Epithelial cell of prostate (primary cell): ENCODE data around the gene TGFBI.

Experiments
- DNase-seq: peaks from one replicate; pipeline ENCODE4 v3.0.0-alpha.2; 2011; ENCODE audit warnings: low read depth, low spot score
- H3K27ac ChIP-seq: fragments of 450-650 bp; 2 replicates; pipeline ENCODE4 v1.5.1; 2017; ENCODE audit warnings: mild to moderate bottlenecking

The TGFBI gene

GRCh38 chr5:136081217-136081591 lies 52.4 kb downstream of the TGFBI start:
- no peak overlapping the region for H3K27ac ChIP-seq
- DNase-seq = no peak

DNA sequence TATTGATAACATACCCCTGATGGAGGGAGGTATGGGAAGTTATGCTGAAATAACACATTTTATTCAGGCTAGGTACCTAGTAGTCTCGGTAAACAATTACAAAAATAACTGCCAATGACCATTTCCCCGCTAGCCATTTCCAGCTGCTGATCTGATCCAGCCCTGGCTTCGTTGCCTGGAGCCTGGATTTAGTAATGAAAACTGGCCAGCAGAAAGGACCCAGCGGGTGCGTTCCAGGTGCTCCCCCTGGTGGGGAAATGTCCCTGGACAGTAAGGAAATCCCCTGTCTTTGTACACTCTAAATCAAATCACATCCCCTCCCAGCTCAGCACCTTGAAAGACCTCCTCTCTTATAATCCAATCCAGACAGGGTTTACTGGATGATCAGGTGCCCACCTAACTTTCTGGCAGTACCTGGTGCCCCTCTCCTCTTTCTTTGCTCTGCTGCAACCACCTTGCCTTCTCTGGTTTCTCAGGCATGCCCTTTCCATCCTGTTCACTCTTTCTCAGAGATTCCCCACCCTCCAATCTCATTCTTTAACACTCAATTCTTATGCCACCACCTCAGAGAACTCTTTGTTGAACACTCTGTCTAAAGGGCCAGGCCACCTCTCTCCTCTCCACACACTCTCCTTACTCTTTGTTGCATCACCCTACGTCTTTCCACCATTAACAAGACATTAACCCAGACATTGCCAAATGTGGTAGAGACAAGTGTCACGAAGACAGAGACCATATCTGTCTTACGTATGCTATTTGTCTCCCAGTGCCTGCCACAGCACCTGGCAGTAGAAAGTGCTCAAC lies 53.8 kb downstream of the TGFBI start:
- no peak for DNase-seq
- no peak overlapping the region for H3K27ac ChIP-seq

DNA sequence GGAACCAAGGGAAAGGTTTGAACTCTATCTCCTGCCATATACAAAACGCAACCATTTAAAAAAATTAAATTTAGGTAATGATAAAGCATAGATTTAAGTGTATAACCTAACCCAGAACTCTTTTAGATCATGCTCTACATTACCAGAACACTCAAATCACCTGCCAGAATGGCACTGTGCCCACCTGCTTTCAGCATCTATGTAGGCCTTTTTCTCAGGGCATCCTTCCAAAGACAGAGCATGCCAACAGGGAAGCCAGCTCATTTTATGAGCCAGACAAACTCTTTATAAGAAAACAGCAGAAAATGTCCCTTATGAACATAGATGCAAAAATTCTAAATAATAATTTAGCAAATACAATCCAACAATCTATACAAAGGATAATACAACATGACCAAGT lies 55.9 kb downstream of the TGFBI start:
- no peak for DNase-seq
- no peak overlapping the region for H3K27ac ChIP-seq

DNA sequence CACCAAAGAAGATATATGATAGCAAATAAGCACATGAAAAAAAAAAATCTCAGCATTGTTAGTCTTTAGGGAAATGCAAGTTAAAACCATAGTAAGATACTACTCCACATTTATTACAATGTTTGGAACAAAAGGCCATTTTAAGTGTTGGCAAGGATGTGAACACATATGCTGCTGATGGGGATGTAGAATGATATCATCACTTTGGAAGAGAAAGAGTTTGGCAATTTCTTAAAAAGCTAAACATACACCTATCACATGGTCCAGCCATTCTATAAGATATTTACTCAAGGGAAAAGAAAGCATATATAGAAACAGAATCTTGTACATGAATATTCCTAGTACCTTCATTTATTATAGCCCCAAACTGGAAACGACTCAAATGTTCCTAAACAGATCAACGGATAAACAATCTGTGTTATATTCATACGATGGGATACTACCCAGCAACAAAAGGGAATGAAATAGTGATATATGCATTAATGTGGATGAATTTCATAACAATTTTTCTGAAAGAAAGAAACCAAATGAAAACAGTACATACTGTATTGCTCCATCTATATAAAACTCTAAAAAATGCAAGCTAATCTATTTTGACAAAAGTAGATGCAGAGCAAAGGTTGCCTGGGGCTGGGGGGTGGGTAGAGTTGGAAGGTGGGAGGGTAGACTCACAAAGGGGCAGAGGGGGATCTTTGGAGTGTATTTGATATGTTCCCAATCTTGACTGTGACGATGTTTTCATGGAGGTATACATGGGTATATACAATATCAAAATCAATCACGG lies 58.2 kb downstream of the TGFBI start:
- no peak overlapping the region for H3K27ac ChIP-seq
- no peak for DNase-seq

- no peak overlapping the region for H3K27ac ChIP-seq
- no peak for DNase-seq
These were observed 59.4 kb downstream of the TGFBI start for GRCh38 chr5:136087961-136088871.

- no peak overlapping the region for H3K27ac ChIP-seq
- no peak for DNase-seq
These were observed 61.0 kb downstream of the TGFBI start for GRCh38 chr5:136089791-136090190.

DNA sequence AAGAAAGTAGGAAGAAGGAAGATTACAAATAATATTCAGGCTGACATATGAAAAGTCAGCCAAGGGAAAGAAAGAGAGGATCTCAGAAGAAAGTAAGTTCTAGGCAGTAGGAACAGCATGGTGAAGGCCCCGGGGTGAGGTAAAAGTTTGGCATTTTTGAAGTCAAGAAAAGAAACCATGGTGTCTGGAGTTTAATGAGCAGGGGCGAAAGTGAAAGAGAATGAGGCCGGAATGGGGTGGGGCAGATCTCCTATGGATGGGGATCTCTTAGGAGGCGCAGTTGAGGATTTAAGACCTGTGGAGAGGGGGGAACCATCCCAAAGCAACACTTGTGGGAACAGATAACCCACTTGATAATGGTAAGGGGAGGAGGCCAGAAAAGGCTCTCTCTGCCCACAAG lies 61.5 kb downstream of the TGFBI start:
- no peak for DNase-seq
- H3K27ac ChIP-seq = no peak overlapping the region

DNA sequence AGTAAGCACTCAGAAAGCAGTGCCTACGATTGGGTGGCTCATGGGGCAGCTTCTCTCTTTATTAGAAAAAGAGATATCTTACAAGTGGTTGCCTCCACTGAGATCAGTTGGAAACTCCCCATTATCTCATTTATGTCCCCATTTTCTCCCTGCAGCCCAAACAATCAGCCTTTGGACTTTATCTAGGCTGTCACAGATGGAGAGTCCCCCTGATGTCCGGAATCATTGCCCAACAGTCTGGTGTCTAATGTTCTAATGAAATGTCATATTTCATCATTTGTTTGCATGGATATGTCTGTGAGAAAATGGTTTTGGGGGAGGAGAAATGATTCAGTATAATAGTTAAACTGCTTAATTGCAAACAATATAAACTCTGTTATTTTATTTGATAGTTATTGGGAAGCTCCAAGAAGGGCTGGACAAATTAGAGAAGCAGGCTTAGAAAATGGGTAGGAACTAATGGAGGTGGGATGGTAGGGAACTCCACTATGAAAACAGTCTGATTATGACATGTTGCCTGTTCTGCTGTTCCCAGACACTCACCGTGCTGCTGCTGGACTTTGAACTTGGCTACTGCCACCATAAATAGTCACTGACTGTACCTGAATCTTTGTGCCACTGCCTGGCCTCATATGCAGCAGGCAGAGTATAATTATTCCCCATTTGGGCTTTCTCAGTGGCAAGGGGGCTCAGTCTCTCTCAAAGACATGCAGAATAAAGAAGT lies 65.6 kb downstream of the TGFBI start:
- H3K27ac ChIP-seq = no peak overlapping the region
- DNase-seq = no peak

- no peak for DNase-seq
- no peak overlapping the region for H3K27ac ChIP-seq
These were observed 66.3 kb downstream of the TGFBI start for GRCh38 chr5:136094913-136095641.

DNA sequence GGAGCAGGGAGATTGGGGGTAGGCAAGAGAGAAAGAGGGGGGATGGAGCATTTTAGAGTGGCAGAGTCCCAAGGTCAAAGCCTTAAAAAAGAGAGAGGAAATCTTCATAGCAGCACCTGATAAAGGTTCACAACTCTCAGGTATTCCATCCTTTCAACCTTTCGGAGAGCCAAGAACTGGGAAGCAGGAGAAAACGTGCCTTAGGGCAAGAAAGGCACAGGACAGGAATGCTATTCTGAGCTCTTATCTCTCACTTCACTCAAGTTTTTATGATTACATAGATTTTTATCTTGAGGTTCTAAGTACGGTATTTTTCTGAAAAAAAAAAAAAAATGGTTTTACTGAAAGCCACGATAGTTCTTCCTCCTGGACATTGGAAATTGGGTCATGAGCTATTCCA lies 69.4 kb downstream of the TGFBI start:
- no peak overlapping the region for H3K27ac ChIP-seq
- DNase-seq = no peak

DNA sequence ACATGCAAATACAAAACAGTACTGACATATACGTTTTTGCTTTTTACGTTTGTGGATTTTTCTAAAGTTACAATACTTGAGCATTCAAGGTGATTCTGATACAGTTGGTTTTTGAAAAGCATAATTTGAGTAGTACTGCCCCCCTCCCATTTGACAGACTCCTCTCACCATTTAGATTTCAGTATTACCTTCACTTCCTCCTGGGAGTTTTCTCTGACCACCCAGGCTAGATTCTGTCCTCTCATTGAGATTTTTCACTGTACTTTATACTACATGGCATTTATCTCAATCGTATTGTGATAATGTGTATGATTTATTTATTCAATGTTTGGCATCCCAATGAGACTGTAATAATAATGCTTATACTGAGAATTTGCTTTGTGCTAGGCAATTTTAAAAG lies 71.1 kb downstream of the TGFBI start:
- H3K27ac ChIP-seq = no peak overlapping the region
- no peak for DNase-seq

GRCh38 chr5:136101884-136102283 lies 73.1 kb downstream of the TGFBI start:
- no peak overlapping the region for H3K27ac ChIP-seq
- no peak for DNase-seq

DNA sequence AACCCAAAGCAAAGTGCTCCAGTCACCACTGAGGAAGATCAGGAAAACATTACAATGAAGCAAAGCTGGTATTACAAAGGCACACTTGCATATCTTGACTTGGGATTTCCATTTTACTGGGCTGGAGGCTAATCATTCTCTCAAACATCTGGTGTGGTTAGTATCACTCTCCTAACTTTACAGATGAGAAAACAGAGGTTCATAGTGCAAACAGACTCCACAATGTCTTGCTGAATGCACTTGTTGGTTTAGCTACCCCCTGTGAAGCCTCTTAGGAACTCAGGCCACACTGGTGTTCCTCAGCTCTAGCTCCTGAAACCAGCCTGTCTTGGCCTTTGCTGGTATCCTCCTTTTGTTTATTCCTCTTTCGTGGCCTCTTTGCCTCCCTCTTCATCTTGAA lies 74.3 kb downstream of the TGFBI start:
- no peak overlapping the region for H3K27ac ChIP-seq
- DNase-seq = no peak

- no peak overlapping the region for H3K27ac ChIP-seq
These were observed 75.6 kb downstream of the TGFBI start for GRCh38 chr5:136104306-136104965.

GRCh38 chr5:136106351-136107031 lies 77.7 kb downstream of the TGFBI start:
- no peak overlapping the region for H3K27ac ChIP-seq
- no peak for DNase-seq

More at GRCh38 chr5:136104306-136104965, 75.6 kb downstream of the TGFBI start:
- no peak for DNase-seq

DNA sequence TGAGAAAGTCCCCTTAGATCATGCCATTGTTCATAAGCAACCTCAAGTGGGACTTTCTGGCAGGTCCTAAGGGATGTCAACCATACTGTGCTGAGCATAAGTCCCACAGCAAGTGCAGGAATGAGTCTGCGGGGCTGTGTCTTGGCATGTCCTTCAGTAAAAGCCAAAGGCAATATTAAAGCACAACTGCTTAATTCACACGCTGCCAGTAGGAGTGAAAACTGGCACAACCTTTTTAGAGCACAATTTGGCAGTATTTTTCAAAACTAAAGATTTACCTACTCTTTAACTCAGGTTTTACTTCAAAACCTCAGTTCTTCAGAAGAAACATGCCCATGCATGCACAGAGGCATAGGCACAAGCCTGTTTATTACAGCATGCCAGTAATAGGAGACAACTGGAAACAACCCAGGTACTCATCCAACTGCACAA lies 79.4 kb downstream of the TGFBI start:
- peak overlapping the region; percentile 62 for H3K27ac ChIP-seq
- DNase-seq = peak; percentile 22

GRCh38 chr5:136108766-136109165 lies 80.0 kb downstream of the TGFBI start:
- no peak for DNase-seq
- peak overlapping the region; percentile 62 for H3K27ac ChIP-seq

- DNase-seq = no peak
- H3K27ac ChIP-seq = no peak overlapping the region
These were observed 80.8 kb downstream of the TGFBI start for GRCh38 chr5:136109453-136110135.
